NCI-H2196 (cell line): ENCODE results near the gene JCHAIN.
"Not testable (repeated sequence)": the region's sequence is repeated elsewhere in the genome, so short reads cannot be mapped to it uniquely, and the experiment has no call there.

Experiments used
- DNase-seq: peaks from one replicate; lab custom pipeline; 2025; ENCODE audit not compliant: unreplicated experiment; lab: John Stamatoyannopoulos, UW

The JCHAIN gene

GRCh38 chr4:70666369-70666768 lies at the start of gene JCHAIN:
JCHAIN (minus strand) TSS chr4:70666508; CDS start chr4:70666490, 18 bp downstream.
- DNase-seq = no peak

DNA sequence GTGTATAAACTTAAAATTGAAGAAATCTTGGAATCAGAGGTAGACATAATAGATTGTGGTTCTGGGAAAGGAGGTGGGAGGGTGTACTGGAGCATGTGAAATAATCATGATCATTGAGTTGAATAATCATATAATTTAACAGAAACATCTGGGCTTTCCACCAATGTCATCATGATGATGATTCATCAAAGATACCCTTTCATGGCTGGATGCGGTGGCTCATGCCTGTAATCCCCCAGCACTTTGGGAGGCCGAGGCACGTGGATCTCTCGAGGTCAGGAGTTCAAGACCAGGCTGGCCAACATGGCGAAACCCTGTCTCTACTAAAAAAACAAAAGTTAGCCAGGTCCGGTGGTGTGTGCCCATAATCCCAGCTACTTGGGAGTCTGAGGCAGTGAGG lies 48.8 kb upstream of the JCHAIN start:
- no peak for DNase-seq

DNA sequence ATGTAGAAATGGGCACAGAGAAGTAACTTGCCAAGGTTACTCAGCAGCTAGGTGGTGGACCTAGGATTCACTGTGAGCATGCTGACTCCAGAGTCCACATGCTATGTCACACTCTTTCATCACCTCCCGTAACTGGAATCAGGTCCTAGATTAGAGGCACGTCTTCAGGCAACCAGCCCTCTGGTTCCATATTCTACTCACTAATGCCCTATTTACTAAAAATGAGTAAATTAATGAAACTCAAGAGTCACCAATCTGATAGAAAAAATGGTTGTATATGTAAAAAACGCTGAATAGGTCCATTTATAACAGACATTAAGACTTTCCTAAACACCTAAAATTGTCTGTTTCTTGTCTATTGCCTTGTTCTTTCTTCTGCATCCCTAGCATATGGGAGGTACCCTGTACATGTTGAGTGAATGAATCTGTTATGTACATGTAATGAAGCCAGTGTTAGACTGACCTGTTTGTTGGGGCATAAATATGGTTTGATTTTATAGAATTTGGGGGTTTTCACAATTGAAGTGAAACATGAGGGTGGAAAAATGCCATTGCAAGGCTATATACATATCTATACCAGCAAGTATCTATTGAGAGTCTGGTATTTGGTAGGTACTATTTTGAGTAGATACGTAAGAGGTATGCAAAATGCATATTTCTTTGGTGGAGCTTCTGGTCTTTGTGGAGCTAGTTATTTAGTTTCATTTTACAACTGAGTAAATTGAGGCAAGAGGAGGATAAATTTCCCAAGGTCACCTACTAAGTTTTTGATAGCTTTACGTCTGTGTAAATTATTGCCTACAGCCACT lies 48.0 kb upstream of the JCHAIN start:
- DNase-seq = no peak

- no peak for DNase-seq
Observed at GRCh38 chr4:70713453-70714078, 47.3 kb upstream of the JCHAIN start.

- no peak for DNase-seq
Observed at GRCh38 chr4:70712604-70713452, 46.5 kb upstream of the JCHAIN start.

- DNase-seq = no peak
Observed at GRCh38 chr4:70712150-70712549, 45.8 kb upstream of the JCHAIN start.

DNA sequence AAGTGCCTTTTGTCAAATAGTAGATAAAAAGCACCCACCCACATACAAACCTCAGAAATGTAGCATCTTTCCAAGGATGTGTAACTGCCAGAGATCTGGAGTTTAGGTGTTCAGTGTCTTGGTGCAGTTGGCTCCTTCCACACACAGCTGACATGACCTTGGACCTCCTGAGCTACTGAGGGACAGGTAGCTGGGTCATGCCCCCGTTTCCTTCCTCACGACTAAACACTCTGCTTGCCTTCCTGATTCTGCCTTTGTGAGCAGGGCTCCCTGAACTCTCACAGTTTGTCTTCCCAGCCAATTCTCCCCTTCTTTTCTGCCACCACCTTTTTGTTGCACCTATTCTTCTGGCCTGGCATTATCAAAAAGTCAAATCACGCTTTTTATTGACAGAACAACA lies 45.3 kb upstream of the JCHAIN start:
- DNase-seq = no peak

GRCh38 chr4:70709611-70710205 lies 43.4 kb upstream of the JCHAIN start:
- DNase-seq = no peak

- no peak for DNase-seq
Observed at GRCh38 chr4:70706516-70706915, 40.2 kb upstream of the JCHAIN start.

DNA sequence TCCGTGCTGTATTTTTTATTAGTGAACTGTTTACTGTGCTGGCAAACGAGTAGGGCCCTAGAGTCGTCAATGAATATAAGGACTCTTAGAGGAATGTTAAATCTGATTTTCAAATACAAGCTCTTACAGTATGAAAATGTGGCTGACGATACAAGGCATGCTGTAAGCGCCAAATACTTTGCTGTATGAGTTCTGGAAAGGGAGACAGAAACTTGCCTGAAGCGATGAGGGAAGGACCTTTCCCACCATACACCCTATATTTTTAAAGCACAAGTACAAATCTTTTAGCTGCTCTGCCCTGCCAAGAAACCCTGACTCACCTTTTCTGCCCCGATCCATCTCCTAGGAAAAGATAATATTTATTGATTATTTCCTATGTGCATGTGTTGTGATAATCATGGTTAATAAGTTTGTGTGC lies 39.7 kb upstream of the JCHAIN start:
- DNase-seq = no peak

DNA sequence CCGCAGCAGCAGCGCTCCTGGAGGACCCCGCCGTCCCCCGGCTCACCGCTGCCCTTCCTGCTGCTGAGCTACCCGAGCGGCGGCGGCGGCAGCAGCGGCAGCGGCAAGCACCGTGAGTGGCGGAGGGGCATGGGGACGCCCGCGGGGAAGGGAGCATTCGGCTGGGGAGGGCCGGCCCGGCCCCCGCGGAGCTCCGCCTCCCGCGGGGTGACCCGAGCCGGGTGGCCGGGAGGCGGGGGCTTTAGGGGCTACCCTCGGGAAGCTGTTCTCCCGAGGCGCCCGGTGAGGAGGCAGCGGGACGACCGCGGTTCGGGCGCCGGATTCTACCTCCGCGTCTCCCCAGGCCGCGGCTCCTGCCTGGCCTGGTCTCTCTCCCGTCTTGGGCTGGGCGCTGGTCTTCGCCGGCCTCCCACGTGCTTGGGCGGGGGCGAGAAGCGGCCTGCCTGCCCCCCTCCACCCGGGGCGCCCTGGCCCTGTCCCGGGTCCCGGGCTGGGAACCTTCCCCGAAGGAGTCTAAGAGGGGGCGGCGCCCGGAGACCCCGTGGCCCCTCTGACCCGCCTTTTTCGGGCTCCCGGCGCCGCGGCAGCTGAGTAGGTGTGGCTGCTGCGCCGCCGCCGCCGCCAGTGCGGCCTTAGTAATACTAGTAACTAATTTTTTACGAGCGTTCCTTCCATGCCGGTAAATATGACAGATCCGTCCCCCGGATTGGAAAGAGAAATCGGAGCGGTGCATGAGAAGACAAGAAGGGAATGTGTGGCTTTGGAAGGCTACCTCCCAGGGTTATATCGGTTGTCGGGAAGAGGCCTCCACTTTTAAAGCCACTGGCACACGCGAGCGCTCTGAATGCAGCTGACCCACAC lies 39.1 kb upstream of the JCHAIN start:
- DNase-seq = peak; percentile 31

DNA sequence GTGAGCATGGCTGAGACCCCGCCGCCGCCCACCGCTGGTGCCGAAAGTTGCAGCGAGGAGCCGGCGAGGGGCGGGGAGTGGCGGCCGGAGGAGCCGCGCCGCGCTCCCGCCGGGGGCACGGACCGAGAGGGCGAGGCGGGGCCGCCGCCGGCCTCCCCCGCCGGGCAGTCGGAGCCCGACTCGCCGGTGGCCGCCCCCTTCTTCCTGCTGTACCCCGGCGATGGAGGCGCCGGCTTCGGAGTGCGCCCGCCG lies 38.5 kb upstream of the JCHAIN start:
- no peak for DNase-seq

DNA sequence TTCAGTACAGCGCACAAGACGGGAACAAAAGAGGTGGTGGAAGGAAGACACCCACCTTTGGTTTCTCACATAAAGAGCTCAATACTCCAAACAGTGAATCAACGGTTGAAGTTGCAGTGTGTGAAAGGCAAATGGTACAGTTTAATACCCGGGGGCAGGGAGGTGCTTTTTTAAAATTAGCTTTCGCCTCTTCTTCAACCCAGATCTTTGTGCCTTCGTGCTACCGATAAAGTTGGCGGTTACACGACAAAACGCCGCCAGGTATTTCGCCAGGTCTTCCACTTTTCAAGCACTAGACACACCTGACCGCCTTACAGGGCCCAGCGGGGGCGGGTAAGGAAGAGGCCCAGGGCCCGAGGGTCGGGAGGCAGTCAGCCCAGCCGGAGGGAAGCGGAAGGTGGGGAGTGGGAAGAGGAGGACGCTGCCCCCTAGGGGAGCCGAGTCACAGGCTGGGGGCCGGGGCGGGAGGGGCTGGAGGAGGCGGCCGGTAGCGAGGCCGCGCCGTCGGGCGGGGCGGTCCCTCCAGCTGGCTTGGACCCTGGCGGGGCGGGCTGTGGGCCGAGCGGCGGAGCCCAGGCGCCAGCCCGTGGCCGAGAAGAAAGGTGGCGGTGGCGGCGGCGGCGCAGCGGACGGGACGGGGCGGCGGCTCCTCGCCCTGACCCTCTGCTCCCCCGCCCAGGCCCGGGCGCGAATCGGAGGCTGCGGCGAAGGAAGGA lies 38.1 kb upstream of the JCHAIN start:
- peak; percentile 54 for DNase-seq

DNA sequence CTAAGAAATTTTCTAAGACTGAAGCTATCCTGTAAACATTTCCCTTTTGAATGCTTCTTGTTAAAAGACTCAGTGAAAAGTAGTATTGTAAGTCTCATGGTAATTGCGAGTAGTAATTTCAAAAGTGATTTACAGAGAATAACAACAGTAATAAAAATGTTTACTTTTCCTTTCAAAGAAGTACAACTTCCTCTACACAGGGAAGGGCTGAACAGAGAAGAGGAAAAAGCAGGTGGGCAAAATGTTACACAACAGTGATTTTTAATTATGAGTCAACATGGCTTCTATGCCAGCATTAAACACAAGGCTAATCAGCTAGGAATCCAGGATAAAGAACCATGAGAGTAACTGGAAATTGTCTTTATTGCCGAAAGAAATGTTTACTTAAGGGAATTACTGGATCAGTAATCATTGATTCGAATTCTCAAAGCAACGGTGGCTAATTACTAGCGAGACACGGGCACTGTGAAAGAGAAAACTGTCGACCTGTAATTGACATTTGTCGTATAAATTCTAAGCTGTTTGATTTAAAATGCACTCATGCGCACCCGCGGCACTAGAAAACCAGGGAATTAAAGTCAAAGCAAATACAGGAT lies 37.4 kb upstream of the JCHAIN start:
- peak; percentile 49 for DNase-seq

DNA sequence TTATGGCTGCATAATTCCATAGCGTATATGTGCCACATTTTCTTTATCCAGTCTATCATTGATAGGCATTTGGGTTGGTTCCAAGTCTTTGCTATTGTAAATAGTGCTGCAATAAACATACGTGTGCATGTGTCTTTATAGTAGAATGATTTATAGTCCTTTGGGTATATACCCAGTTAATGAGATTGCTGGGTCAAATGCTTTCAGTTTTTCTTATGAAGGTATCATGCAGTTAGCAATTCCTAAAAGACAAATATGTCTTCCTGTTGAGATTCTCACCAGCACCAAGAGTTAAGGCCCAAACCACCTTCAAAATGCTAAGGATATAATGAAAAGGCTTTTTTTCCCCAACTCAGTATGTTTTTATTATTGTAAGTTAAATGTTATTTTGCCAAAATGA lies 36.3 kb upstream of the JCHAIN start:
- DNase-seq = not testable (repeated sequence)

DNA sequence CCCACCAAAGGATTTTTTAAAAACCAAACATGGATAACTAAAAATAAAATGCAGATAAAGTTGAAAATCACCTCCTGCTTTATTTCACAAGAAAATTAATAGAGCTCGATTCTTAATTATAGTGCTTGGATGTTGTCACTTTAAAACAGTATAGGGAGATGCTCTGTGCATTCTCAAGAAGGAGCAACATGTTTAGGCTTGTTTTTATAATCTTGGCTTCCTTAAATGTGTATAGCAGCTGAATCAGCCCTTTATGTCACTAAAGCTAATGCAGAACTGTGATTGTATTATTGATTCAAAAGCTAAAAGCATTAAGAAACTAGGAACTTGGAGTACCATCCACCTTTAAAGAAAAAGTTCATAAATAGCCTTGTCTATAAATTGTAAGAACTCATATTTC lies 35.0 kb upstream of the JCHAIN start:
- no peak for DNase-seq

DNA sequence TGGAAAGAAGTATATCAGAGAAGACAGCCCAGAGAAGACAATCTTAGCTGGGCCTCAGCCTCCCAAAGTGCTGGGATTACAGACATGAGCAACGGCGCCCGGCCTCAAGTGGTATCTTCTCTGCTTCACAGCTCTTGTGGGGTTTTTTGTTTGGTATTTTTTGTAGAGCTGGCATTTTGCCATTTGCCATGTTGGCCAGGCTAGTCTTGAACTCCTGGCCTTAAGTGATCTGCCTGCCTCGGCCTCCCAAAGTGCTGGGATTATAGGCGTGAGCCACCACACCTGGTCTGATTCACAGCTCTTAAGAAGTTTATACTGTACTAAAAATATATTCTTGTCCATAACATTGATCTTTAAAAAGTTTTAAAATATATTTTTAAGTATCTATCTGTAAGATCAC lies 34.4 kb upstream of the JCHAIN start:
- DNase-seq = no peak

DNA sequence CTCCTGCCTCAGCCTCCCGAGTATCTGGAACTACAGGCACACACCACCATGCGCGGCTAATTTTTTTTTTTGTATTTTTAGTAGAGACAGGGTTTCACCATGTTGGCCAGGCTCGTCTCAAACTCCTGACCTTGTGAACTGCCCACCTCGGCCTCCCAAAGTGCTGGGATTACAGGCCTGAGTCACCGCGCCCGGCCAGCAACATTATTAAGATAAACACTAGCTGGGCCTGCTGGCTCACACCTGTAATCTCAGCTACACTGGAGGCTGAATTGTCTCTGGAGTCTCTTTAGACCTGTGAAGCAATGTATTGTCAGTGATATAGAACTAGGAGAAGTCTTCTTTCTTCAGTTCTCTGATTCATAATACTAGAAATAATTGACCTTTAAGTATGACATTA lies 32.1 kb upstream of the JCHAIN start:
- DNase-seq = not testable (repeated sequence)

DNA sequence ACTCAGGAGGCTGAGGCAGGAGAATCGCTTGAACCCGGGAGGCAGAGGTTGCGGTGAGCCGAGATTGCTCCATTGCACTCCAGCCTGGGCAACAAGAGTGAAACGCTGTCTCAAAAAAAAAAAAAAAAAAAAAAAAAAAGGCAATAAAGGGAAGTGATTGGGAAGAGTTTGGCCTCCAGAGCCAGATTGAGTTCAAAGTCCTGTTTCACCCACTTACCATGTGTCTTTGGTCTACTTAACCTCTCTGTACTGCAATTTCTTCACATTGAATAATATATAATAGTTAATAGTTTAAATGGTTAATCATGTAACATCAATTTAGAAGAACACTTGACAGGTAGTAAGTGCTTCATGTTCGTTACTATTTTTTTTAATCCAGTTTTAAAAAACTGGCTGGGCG lies 28.3 kb upstream of the JCHAIN start:
- not testable (repeated sequence) for DNase-seq

- no peak for DNase-seq
Observed at GRCh38 chr4:70691661-70692060, 25.4 kb upstream of the JCHAIN start.
